ENCODE data around the gene MCF2L.
"Not testable (repeated sequence)": the region's sequence is repeated elsewhere in the genome, so short reads cannot be mapped to it uniquely, and the experiment has no call there.

Gene MCF2L, protein sequence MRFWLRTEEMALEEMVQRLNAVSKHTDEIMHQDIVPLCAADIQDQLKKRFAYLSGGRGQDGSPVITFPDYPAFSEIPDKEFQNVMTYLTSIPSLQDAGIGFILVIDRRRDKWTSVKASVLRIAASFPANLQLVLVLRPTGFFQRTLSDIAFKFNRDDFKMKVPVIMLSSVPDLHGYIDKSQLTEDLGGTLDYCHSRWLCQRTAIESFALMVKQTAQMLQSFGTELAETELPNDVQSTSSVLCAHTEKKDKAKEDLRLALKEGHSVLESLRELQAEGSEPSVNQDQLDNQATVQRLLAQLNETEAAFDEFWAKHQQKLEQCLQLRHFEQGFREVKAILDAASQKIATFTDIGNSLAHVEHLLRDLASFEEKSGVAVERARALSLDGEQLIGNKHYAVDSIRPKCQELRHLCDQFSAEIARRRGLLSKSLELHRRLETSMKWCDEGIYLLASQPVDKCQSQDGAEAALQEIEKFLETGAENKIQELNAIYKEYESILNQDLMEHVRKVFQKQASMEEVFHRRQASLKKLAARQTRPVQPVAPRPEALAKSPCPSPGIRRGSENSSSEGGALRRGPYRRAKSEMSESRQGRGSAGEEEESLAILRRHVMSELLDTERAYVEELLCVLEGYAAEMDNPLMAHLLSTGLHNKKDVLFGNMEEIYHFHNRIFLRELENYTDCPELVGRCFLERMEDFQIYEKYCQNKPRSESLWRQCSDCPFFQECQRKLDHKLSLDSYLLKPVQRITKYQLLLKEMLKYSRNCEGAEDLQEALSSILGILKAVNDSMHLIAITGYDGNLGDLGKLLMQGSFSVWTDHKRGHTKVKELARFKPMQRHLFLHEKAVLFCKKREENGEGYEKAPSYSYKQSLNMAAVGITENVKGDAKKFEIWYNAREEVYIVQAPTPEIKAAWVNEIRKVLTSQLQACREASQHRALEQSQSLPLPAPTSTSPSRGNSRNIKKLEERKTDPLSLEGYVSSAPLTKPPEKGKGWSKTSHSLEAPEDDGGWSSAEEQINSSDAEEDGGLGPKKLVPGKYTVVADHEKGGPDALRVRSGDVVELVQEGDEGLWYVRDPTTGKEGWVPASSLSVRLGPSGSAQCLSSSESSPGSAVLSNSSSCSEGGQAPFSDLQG

DNA sequence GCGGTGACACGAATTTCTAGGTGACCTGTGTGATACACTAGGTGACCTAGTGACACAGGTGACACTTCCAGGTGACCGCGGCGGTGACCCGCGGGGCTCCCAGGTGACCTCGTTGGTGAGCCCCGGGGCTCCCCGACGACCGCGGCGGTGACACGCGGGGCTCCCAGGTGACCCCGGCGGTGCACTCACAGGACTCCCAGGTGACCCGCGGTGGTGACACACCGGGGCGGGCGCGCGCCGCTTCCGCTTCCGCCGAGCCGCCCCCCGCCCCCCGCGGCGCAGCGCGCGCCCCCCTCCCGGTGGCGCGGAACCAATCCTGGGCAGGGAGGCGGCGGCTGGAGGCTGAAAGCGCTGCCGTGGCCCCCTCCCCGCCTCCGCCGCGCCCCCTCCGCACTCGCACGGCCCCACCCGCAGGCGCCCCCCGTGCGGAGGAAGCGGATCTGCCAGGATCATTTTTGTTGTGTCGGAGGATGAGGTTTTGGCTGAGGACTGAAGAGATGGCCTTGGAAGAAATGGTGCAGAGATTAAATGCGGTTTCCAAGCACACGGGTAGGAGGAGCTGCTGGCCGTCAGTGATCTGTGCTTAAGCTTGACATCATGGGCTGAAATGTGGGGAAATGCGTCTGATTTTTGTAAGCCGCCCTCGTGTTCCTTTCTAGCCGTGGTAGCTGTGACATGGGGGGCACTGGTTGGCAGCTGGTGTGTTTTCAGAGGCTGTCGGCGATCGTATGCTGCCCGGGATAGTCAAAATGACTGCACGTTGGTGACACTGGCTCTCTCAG is at the start of gene MCF2L:
MCF2L (plus strand) TSS at position 305 of the 782 bp plus-strand sequence; CDS start at position 471, 166 bp downstream.
- peak; percentile 83 for DNase-seq

DNA sequence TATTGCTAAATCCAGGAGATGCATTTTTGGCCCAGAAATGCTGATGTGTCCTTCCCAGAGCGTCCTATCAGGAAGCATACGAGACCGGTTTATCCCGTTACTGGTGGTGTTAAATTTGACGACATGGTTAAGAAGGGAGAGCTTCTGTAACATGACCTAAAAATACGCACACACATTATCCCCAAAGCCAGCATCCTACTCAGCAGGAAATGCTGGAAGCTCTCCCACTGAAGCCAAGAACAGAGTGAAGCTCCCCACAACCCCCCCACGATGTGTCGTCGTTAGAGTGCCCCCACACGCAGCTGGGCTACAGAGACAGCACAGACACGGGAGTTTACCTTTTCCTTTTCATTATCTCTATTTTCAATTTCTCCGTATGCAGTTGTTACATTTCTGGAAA is 45.1 kb upstream of the MCF2L start:
- DNase-seq: no peak

DNA sequence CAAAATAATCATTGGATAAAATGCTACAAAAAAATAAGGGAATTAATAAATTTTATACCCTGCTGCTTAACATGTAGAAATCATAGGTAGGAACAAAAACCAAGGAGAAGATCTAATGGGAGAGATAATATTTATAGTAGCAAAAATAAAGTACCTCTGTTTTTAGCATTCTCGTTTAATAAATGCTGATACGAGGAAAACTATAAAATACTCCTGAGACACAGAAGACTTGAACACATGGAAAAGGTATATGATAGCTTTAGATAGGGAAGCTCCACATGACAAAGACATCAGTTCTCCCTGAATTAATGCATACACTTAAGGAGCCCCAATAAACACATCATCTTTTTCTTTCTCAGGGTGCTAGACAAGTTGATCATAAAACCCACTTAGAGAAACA is 44.6 kb upstream of the MCF2L start:
- DNase-seq: no peak

DNA sequence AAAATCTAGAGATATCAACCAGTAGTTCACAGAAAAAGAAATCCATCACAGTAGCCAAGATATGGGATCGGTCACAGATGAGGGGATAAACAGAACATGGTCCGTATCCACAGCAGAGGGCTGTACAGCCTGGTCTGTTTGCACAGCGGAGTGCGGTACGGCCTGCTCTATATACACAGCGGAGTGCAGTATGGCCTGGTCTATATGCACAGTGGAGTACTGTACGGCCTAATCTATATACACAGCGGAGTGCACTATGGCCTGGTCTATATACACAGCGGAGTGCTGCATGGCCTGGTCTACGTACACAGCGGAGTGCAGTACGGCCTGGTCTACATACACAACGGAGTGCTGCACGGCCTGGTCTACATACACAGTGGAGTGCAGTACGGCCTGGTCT is 43.0 kb upstream of the MCF2L start:
- DNase-seq: no peak

DNA sequence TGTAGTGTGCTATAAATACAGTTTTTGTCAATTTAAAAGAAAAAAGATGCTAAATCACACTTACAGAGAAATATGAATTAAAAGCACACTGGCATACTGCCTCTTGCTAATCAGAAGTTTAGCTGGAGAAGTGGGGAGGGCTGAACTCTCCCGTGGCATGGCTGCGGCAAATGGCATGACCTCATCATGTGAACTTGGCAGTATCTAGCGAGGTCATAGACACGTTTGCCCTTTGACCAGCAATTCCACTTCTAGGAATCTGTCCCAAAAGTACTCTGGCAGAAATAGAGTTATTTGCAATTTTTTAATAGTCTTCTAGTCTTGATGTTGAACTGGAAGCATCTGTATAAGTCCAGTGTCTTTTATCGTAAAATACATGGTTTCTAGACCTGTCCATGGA is 42.0 kb upstream of the MCF2L start:
- no peak for DNase-seq

DNA sequence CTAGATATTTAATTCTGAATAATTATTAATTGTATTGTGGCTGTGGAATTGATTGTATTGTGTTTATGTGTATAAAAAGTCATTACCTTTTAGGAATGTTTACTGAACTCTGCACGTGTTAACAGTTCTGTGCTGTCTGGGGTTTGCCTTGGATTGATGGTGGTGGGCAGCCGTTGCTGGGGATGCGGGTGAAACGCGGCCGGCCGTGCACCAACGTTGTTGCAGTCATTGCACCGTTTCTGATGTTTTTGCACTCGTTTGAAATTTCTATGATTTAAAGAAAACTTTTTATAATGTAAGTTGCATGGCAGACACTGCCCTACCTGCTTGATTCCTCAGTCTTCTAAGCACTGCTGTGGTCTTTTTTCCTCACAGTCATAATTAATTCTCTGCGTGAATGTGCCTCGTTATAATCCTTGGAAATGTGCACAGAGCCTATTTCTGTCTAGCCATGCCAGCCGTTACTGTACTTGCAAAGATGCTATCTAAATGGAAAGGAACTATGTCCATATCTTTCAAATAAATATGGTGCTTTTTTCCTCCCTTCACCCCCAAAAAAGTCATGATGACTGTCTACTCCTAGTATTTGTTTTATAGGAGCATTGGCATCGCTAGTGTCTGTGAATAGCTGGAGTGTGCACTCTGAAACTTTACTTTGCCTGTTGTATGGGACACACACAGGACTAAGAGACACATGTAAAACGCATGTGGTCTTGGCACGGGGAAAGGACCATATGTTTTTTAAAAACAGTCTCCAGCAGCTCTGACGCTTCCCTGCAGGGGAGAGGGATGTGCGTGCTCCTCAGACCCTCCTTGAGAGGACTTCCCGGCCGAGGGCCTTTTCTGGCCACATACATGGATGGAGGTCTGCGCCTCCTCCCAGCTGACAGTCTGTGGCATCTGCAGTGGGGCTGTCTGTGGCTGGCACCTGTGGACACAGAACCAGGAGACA is 40.7 kb upstream of the MCF2L start:
- DNase-seq: no peak

DNA sequence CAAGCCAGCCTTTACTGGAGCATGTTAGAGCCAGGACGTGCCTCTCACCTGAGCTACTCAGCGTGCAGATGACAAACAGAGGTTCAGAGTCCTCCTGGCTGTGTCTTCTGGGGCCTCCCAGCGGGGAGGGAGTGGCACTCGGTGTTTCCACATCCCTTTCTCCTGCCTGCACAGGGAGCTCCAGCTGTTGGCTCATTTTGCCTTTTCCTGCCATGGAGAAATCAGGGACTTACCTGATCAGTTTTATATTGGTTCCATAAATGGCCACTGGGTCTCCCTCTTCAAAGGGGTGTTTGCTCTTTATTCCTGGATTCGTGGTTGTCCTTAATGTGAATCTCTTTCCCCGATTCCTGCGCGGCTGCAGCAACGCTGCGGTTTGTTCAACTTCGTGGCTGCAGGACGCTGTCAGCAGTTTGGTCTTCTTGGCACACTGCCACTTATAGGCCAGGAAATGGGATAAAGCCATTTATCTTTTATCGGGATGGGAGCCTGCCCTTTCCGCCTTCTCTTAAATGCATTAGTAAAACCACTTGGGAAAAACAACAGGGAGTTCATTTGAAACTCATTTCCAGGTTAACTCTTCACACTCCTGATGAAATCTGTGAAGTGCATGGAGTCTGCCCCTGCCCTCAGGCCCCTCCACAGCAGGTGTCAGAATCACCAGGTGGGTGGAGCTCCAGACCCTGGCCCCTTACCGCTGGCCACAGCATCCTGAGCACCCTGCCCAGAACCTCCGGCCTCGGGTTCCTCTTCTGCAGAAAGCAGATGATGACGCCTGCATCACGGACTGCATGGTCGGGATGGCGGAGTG is 39.8 kb upstream of the MCF2L start:
- DNase-seq: no peak

DNA sequence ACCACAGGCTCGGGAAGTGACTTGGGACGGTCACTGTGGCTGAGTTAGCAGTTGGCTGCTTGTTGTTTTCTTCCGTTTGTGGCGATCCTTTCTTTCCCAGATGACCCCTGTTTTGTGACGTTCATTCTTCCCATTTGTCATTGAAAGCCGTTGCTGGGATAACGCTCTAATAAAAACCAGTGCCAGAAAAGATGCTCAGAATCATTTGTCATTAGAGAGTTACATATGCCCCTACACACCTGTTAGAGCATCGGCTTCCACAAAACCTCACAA is 39.3 kb upstream of the MCF2L start:
- no peak for DNase-seq

DNA sequence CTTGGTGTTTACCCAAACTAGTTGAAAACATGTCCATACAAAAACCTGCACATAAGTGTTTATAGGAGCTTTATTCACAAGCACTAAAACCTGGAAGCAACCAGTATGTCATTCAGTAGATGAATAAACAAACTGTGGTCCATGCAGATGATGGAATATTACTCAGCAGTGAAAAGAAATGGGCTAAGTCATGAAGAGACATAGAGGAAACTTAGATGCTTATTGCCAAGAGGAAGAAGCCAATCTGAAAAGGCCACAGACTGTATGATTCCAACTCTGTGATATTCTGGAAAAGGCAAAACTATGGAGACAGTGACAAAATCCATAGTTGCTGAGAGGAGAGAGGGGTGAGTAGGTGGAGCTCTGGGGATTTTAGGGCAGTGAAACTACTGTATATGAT is 38.8 kb upstream of the MCF2L start:
- no peak for DNase-seq

DNA sequence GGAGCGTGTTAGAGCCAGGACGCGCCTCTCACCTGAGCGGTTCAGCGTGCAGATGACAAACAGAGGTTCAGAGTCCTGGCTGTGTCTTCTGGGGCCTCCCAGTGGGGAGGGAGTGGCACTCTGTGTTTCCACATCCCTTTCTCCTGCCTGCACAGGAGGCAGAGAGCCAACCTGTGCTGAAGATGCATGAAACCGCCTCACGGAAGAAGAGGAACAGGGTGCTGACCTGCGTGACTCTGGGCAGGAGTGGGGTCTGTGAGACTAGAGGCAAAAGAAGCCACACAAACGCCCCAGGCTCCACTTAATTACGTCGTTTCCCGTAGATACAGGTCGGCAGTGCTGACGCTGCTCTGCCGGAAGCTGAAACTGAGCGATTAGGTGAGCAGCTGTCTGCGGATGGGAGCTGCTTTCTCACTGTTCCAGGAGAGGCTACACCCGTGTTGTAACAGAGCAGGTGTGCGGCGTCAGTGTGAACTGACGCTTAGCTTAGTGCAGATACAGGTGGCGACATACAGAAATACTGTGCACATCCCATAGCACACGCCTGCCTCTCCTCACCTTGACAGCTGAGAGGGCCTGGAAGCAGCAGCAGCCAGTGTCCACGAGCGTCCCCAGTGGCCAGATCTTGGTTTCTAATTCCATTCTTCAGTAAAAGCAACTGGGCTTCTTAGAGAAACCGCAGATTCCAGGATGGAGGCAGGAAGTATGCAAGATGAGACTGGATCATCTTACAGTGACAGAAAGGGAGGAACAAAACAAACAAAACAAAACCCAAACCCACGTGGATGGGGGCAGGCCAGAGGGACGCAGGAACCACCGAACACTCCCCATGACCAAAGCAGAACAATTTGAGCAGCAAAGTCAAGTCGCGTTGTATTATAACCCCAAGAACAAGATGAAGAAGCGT is 37.7 kb upstream of the MCF2L start:
- no peak for DNase-seq

DNA sequence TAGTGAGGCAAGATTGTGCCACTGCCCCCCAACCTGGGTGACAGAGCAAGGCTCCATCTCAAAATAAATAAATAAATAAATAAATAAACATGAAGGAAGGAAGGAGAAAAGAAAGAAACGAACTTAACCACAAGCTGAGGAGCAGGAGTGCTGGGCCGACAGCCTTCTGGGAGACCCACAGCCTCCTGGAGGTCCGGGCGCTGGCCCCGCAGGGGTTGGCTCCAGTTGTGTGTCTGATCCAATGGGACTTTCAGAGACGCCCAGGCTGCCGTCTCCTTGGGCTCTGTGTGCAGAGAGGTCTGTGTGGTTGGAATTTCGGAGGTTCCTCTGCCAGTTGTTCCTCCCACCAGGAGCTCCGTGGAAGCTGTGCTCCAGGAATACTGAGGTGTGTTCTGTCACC is 36.0 kb upstream of the MCF2L start:
- no peak for DNase-seq

DNA sequence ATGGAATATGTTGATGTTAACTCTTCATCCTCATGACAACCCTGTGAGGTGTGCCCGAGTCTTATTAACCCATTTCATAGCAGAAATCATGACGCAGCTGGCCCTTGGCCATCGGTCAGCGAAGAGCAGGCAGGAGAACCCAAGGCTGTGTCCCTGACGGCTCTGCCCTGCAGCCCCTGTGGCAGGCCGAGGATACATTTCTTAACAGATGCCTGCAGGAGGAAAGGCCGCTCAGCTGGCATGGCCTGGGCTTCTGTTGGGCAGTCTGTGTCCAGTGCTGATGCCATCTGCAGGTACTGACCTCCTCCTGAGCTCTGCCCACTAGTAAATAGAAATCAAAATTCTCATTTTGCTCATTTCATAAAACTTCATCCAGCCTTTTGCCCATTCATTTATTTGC is 35.4 kb upstream of the MCF2L start:
- no peak for DNase-seq

DNA sequence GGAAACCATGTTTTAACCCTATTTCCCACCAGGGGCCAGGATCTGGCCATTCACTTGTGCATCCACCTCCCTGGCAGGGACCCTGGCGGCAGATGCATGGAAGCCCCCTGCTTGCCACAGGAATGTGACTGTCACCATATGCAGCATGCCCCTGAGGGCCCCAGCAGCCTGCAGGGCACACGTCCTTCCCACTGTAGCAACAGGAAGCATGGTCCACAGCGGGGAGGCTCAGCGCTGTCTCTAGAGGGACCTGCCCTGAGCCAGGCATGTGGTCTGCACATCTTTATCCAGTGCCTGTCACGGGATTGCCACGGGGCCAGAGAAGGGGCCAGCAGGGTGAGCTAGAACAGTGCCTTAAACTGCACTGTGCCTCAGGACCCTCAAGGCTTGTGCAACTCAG is 34.9 kb upstream of the MCF2L start:
- no peak for DNase-seq

DNA sequence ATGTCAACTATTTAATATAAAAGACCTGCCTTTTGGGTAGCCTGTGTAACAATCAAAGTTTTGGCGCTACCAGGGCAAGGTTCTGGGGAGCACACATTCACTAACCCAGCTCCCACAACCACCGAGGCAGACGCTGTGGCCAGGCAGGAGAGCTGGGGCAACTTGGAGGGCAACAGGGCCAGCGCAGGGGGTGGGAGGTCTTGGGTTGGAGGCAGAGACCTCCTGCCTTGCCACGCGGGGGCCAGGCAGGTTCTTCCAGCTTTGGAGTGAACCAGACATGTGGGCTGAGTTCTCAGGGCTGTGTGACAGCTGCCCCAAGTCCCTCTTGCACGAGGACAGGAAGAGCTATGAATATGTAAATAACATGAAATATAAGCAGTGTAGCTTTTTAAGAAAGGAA is 30.3 kb upstream of the MCF2L start:
- no peak for DNase-seq

DNA sequence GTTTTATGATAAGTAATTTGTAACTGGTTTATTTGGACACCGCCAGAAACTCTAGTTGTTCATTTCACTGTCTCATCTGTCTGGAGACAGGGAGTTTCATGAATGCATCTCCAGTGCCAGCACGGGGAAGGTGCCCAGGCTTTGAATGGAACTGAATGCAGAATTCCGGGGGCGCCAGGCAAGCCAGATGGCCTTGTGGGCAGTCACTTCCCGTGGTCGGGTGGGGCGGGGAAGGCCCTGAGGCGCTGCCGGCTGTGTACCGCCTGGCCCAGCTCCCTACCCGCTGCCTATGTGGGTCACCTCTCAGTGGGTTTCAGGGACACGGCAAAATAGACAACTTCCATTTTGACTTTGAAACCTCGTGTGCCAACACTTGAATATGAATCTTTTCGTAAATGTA is 28.8 kb upstream of the MCF2L start:
- no peak for DNase-seq

DNA sequence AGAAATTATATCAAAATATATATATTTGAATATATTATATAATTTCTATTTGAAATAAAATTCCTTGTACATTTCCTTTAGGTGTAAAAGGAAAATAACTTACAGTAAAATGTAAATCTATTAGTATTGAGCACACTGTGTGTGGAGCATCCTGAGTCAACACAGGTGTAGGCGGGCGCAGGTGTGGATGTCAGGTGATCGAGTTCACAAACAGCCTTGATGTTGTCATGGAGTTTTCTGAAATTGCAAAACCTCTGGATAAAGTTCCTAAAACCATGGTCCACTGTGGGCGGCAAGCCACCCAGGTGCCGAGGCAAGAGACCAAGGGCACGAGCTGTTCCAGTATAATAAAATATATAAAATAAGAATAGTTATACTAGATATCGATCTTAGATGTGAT is 27.7 kb upstream of the MCF2L start:
- no peak for DNase-seq

DNA sequence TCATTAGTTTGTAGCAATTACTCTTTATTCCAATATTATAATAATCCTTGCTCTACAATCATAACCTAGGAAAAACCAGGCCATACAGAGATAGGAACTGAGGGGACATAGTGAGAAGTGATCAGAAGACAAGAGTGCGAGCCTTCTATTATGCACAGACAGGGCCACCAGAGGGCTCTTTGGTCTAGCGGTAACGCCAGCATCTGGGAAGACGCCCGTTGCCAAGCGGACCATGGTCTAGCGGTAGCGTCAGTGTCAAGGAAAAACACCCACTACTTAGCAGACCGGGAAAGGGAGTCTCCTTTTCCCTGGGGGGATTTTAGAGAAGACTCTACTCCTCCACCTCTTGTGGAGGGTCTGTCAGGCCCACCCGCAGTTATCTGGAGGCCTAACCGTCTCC is 27.2 kb upstream of the MCF2L start:
- not testable (repeated sequence) for DNase-seq

DNA sequence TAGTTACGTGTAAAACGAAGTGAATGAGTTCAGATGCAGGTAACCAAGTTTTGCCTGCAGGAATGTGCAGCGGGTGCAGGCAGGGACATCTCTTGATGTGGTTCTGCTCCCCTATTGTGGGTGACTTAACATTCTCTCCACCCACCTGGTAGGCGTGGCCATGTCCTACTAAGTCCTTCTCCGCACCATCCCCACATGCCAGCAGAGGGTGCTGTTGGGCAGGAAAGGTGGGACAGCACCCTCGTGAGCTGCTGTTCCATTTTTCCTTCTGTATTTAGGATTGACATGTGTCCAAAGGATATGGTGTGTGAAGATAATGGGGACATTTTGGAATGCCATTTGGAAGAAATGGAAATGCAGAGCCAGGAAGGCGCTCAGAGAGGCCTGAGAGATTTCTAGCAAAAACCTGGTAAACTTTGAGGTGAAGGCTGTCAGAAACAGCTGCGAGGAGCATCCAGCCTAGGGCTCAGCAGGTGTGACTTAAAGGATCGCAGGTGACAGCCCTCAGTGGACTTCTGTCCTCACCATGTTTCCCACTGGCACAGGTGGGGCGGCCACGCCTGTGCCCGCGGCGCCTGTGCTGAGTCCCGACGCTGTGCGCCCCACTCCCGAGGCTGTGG is 26.2 kb upstream of the MCF2L start:
- peak; percentile 99 for DNase-seq

Data from activated CD8-positive, alpha-beta memory T cell treated with anti-CD3 and anti-CD28 coated beads for 24 hours (primary cell).